Tracheal epithelial cell (primary cell): Measurements from ENCODE around the gene MC3R. TPM values are rescaled to one million over a fixed set of nuclear protein-coding genes. Genes with fewer than 3 reads are reported as not detected.

Experiments
- total RNA-seq: library from RNA; depleted of rRNA; stranded (reverse); fragments of >200 nt; gene quantifications from 2 replicates; pipeline ENCODE4 v1.2.1, GENCODE V29; 2014

MC3R gene
- total RNA-seq = not detected in 2 replicates

GRCh38 chr20:56247954-56248782 is at the start of gene MC3R:
Gene MC3R (plus strand): TSS chr20:56248732. CDS start chr20:56248844, 112 bp downstream.

Other genes with a start within 250 kb of the MC3R start
- not detected in 2 replicates for gene CBLN4, start 243.2 kb upstream of the MC3R start, total RNA-seq
- gene FAM210B, start 110.2 kb downstream of the MC3R start, total RNA-seq = 24.8 and 26.0 TPM in 2 replicates
- gene AURKA, start 143.5 kb downstream of the MC3R start, total RNA-seq = 6.4 and 9.6 TPM in 2 replicates
- 19.6 and 20.7 TPM in 2 replicates for gene CSTF1, start 143.9 kb downstream of the MC3R start, total RNA-seq
- gene CASS4, start 163.5 kb downstream of the MC3R start, total RNA-seq = 0.21 and 0.24 TPM in 2 replicates
- 59.9 and 63.4 TPM in 2 replicates for gene RTF2, start 219.9 kb downstream of the MC3R start, total RNA-seq